Loucy (cell line): ENCODE results near the gene METTL15.
"Not testable (repeated sequence)": the region's sequence is repeated elsewhere in the genome, so short reads cannot be mapped to it uniquely, and the experiment has no call there.

ENCODE experiments used
- EZH2phosphoT487 ChIP-seq: fragments of 200-600 bp; IDR thresholded peaks from 2 replicates; pipeline ENCODE4 v1.6.1; 2018; ENCODE audit warnings: antibody characterized with exemption, mild to moderate bottlenecking, moderate library complexity, borderline replicate concordance
- TF ChIP-seq, protein P1 (sequence below): fragments of 200-600 bp; sonication (generic); conservative IDR thresholded peaks from 2 replicates; pipeline ENCODE4 v1.5.1; 2014; ENCODE audit warnings: mild to moderate bottlenecking, antibody characterized with exemption, low read length

DNA sequence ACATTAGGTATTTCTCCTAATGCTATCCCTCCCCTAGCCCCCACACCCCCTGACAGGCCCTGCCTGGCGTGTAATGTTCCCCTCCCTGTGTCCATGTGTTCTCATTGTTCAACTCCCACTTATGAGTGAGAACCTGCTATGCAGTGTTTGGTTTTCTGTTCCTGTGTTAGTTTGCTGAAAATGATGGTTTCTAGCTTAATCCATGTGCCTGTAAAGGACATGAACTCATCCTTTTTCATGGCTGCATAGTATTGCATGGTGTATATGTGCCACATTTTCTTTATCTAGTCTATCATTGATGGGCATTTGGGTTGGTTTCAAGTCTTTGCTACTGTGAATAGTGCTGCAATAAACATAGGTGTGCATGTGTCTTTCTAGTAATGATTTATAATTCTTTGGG is 21.0 kb upstream of the METTL15 start:
- TF ChIP-seq, protein P1, sequence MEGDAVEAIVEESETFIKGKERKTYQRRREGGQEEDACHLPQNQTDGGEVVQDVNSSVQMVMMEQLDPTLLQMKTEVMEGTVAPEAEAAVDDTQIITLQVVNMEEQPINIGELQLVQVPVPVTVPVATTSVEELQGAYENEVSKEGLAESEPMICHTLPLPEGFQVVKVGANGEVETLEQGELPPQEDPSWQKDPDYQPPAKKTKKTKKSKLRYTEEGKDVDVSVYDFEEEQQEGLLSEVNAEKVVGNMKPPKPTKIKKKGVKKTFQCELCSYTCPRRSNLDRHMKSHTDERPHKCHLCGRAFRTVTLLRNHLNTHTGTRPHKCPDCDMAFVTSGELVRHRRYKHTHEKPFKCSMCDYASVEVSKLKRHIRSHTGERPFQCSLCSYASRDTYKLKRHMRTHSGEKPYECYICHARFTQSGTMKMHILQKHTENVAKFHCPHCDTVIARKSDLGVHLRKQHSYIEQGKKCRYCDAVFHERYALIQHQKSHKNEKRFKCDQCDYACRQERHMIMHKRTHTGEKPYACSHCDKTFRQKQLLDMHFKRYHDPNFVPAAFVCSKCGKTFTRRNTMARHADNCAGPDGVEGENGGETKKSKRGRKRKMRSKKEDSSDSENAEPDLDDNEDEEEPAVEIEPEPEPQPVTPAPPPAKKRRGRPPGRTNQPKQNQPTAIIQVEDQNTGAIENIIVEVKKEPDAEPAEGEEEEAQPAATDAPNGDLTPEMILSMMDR, result not testable (repeated sequence)
- not testable (repeated sequence) for TF ChIP-seq EZH2phosphoT487
